Smooth muscle cell (in vitro differentiated cells): ENCODE data around the gene GPR176. TPM values are rescaled to one million over a fixed set of nuclear protein-coding genes. Genes with fewer than 3 reads are reported as not detected.

Source experiments
- DNase-seq: peaks from one replicate; lab custom pipeline; 2025; ENCODE audit not compliant: unreplicated experiment; lab: John Stamatoyannopoulos, UW
- H2AFZ ChIP-seq: fragments of 200-600 bp; sonication (generic); 2 replicates; pipeline ENCODE4 v1.6.0; 2016; ENCODE audit warnings: antibody characterized with exemption, low read depth, mild to moderate bottlenecking
- H3F3A ChIP-seq: fragments of 200-600 bp; sonication (generic); 2 replicates; pipeline ENCODE4 v1.6.0; 2017; ENCODE audit warnings: antibody characterized with exemption, low read depth
- H3K27ac ChIP-seq: fragments of 200-600 bp; sonication (generic); 2 replicates; pipeline ENCODE4 v1.5.1; 2016; ENCODE audit warnings: low read depth, mild to moderate bottlenecking
- H3K27me3 ChIP-seq: fragments of 200-600 bp; sonication (generic); 2 replicates; pipeline ENCODE4 v1.6.1; 2016; ENCODE audit warnings: low read depth, mild to moderate bottlenecking
- H3K36me3 ChIP-seq: fragments of 200-600 bp; sonication (generic); 2 replicates; pipeline ENCODE4 v1.5.1; 2016; ENCODE audit warnings: low read depth
- H3K4me1 ChIP-seq: fragments of 200-600 bp; sonication (generic); 2 replicates; pipeline ENCODE4 v1.5.1; 2016; ENCODE audit warnings: low read depth
- H3K4me2 ChIP-seq: fragments of 200-600 bp; sonication (generic); 2 replicates; pipeline ENCODE4 v1.6.0; 2016; ENCODE audit warnings: mild to moderate bottlenecking
- H3K4me3 ChIP-seq: fragments of 200-600 bp; sonication (generic); 2 replicates; pipeline ENCODE4 v1.5.1; 2016; ENCODE audit warnings: mild to moderate bottlenecking
- H3K79me2 ChIP-seq: fragments of 200-600 bp; sonication (generic); 2 replicates; pipeline ENCODE4 v1.6.0; 2016; ENCODE audit warnings: low read depth, mild to moderate bottlenecking
- H3K9ac ChIP-seq: fragments of 200-600 bp; sonication (generic); 2 replicates; pipeline ENCODE4 v1.6.0; 2016; ENCODE audit warnings: low read depth
- H3K9me3 ChIP-seq: fragments of 200-600 bp; sonication (generic); replicated peaks from 2 replicates; pipeline ENCODE4 v1.5.1; 2016; ENCODE audit warnings: low read depth
- H4K20me1 ChIP-seq: fragments of 200-600 bp; sonication (generic); 2 replicates; pipeline ENCODE4 v1.6.0; 2016; ENCODE audit warnings: low read depth
- WGBS: methylation state at CpG from one replicate; pipeline ENCODE4 v1.1.7; 2016; ENCODE audit warnings: low lambda C conversion rate; 5-methylcytosine and 5-hydroxymethylcytosine counted together
- polyA plus RNA-seq: library from polyadenylated mRNA; unstranded; fragments of >200 nt; fragmentation: Nextera tagmentation; extraction: Ambion mirVana; gene quantifications from 2 replicates; pipeline ENCODE4 v1.2.1, GENCODE V29; 2016
- total RNA-seq: library from RNA; depleted of rRNA; stranded (reverse); fragments of >200 nt; gene quantifications from 2 replicates; pipeline ENCODE4 v1.2.3, GENCODE V29; 2014
- TF ChIP-seq, protein P1 (sequence below): fragments of 200-600 bp; sonication (generic); IDR thresholded peaks from 2 replicates; pipeline ENCODE4 v1.5.1; 2017; ENCODE audit warnings: borderline replicate concordance, mild to moderate bottlenecking, antibody characterized with exemption; ENCODE audit not compliant: insufficient read depth, poor library complexity, severe bottlenecking

Gene GPR176
- total and polyA plus RNA-seq, 2 experiments from 2014 or later = 20.0 to 22.4 TPM

DNA sequence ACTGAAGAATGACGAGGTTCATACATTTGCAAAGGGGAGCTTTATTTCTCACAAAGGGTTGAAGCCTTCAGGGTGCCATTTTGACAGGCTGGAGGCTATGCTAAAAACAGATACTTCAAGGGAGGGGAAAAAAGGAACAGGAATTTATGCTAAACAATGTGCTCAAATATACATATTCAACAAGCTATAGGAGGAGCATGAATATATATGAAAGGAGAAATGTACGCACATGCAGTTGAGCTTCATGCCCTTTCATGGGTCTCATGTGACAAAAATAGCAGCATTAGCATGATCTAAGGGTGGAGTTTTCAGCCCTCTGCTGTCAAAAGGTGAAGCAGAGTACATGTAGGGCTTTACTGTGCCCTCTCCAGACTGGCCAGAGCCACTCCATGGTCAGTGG is 93.1 kb downstream of the GPR176 start:
- TF ChIP-seq, protein P1, sequence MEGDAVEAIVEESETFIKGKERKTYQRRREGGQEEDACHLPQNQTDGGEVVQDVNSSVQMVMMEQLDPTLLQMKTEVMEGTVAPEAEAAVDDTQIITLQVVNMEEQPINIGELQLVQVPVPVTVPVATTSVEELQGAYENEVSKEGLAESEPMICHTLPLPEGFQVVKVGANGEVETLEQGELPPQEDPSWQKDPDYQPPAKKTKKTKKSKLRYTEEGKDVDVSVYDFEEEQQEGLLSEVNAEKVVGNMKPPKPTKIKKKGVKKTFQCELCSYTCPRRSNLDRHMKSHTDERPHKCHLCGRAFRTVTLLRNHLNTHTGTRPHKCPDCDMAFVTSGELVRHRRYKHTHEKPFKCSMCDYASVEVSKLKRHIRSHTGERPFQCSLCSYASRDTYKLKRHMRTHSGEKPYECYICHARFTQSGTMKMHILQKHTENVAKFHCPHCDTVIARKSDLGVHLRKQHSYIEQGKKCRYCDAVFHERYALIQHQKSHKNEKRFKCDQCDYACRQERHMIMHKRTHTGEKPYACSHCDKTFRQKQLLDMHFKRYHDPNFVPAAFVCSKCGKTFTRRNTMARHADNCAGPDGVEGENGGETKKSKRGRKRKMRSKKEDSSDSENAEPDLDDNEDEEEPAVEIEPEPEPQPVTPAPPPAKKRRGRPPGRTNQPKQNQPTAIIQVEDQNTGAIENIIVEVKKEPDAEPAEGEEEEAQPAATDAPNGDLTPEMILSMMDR = no peak
- Histone ChIP-seq H3K9me3 (no peaks in the 10 kb centered on the region), H3K36me3 (no peaks in the 10 kb centered on the region), H2AFZ (no peak overlapping the region), H3K27ac (no peak overlapping the region), H3K4me1 (no peaks in the 10 kb centered on the region), H3K4me2 (no peak overlapping the region), H3K4me3 (no peak overlapping the region), H3F3A (no peaks in the 10 kb centered on the region), H3K79me2 (no peaks in the 10 kb centered on the region), H4K20me1 (no peaks in the 10 kb centered on the region), H3K27me3 (no peaks in the 10 kb centered on the region), H3K9ac (no peak overlapping the region)
- no peak for DNase-seq
- 95% methylated on average over 2 of the region's 2 CpGs for WGBS

DNA sequence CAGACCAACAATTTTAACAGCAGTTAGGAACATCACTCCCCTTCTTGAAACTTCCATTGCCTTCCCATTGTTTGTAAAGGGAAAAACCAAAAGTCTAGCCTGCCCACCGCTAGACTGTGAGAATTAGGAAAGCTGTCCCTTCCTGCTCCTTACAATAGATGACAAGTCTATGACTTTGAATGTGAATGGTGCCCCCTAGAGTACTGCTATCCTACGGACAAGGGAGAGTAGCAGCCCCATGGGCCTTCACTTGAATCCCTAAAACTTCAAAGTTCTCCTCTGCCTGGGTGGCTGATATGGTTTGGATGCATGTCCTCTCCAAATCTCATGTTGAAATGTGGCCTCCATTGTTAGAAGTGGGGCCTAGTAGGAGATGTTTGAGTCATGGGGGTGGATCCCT is 96.4 kb downstream of the GPR176 start:
- Histone ChIP-seq H4K20me1 (peaks cover 8% of the 10 kb centered on the region), H3K9me3 (no peaks in the 10 kb centered on the region), H3K9ac (no peak overlapping the region), H3K4me2 (no peak overlapping the region), H3K27ac (no peak overlapping the region), H3F3A (no peaks in the 10 kb centered on the region), H2AFZ (no peak overlapping the region), H3K79me2 (no peaks in the 10 kb centered on the region), H3K4me3 (no peak overlapping the region), H3K27me3 (no peaks in the 10 kb centered on the region), H3K4me1 (peaks cover 2% of the 10 kb centered on the region), H3K36me3 (no peaks in the 10 kb centered on the region)
- DNase-seq = no peak
- 87% methylated on average over 2 of the region's 2 CpGs for WGBS
- TF ChIP-seq, protein P1 = no peak

DNA sequence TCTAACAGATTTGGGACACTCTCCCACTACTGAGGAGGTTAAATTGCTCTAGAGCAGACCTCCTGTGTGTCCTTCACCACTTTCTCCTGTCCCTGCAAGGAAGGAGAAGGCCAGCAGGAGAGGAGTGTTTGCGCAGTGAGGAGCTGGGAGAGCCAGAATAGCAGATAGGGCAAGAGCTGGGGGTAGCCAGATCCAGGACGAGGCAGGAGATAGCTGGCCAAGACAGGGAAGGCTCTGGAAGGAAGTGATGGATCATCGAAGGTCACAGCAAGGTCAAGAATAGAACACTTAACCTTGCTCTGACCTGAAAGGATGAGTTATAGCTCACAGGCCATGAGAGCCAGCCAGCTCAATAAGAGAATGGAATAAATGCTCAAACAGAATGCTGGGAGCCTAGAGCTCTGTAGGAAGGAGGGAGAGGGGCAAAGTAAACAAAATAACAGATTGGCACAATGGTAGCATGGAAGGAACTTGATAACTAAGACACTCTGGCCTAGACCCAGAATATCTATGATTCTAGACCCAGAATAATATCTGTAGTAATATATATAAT is 99.9 kb downstream of the GPR176 start:
- Histone ChIP-seq H3K9ac (no peak overlapping the region), H2AFZ (no peak overlapping the region), H3K4me3 (no peak overlapping the region), H3K36me3 (no peaks in the 10 kb centered on the region), H3F3A (no peaks in the 10 kb centered on the region), H3K9me3 (no peaks in the 10 kb centered on the region), H4K20me1 (peaks cover 19% of the 10 kb centered on the region), H3K79me2 (no peaks in the 10 kb centered on the region), H3K4me2 (no peak overlapping the region), H3K4me1 (peaks cover 3% of the 10 kb centered on the region), H3K27me3 (no peaks in the 10 kb centered on the region), H3K27ac (no peak overlapping the region)
- 73% methylated on average over 3 of the region's 3 CpGs for WGBS
- no peak for DNase-seq
- TF ChIP-seq, protein P1 = no peak

DNA sequence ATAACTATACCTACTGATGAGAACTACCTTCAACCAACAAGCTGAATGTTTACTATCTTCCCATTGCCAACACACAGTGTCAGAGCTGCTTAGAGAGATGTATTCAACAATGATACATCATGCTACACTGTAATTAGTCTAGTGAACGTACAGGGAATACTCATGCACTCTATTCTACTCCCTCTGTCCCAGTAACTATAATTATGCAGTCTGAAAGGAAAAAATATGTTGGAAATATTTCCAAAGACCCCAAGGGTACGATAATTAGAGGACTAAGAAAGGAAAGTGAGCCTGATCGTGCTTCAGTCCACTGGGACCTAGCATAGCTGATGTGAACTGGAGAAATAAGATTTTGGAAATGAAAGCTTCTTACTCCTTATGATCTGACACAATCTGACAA is 100.5 kb downstream of the GPR176 start:
- Histone ChIP-seq H3F3A (no peaks in the 10 kb centered on the region), H4K20me1 (peaks cover 19% of the 10 kb centered on the region), H3K36me3 (no peaks in the 10 kb centered on the region), H3K27ac (no peak overlapping the region), H3K9ac (no peak overlapping the region), H3K4me3 (no peak overlapping the region), H3K27me3 (no peaks in the 10 kb centered on the region), H3K4me1 (peaks cover 3% of the 10 kb centered on the region), H3K79me2 (no peaks in the 10 kb centered on the region), H2AFZ (no peak overlapping the region), H3K4me2 (no peak overlapping the region), H3K9me3 (no peaks in the 10 kb centered on the region)
- WGBS = 91% methylated on average over 3 of the region's 3 CpGs
- TF ChIP-seq, protein P1 = no peak
- no peak for DNase-seq
